Measurements from ENCODE around the gene RCN1. TPM values are rescaled to one million over a fixed set of nuclear protein-coding genes. Genes with fewer than 3 reads are reported as not detected.

RCN1 gene
- polyA plus RNA-seq, 2 of the 4 experiments (the other 2 are of a cell fraction) = 191 to 234 TPM

GRCh38 chr11:32053151-32053888 is 37.6 kb upstream of the RCN1 start:
- Histone ChIP-seq H3K27ac (no peak overlapping the region), H3K9me3 (no peaks in the 10 kb centered on the region), H3K4me3 (no peak overlapping the region), H3K4me1 (no peaks in the 10 kb centered on the region), H3K4me2 (no peak overlapping the region)
- ChIA-PET CTCF (interaction anchor here (0.6 to 16.6 kb wide), 21 partner anchors 8 to 944 kb away, joined by 3 to 416 read pairs (median 4); no protein-coding TSS in a partner anchor), POLR2A (no interaction called here)
- no peak for FAIRE-seq
- no peak for ATAC-seq
- 26% methylated on average over 7 of the region's 7 CpGs for WGBS (ENCODE audit: missing lambda C conversion rate)
- no peak for DNase-seq (ENCODE audit: low read depth in 1 of 2, low spot score in 1 of 2)
- TF ChIP-seq ELK1 (IDR thresholded peaks at IDR 0.05; ENCODE audit: low read depth, low read length) (no peak), ZNF302 (CRISPR knock-in tag; IDR thresholded peaks at IDR 0.05) (no peak), PBX3 (IDR thresholded peaks at IDR 0.05) (no peak), HMGXB4 (CRISPR knock-in tag; IDR thresholded peaks at IDR 0.05; ENCODE audit: borderline replicate concordance) (no peak), RFX5 (IDR thresholded peaks at IDR 0.05) (no peak), FOSL2 (IDR thresholded peaks at IDR 0.05) (no peak), FOSL2 (CRISPR knock-in tag; IDR thresholded peaks at IDR 0.05) (no peak), JUNB (IDR thresholded peaks at IDR 0.05) (no peak)

GRCh38 chr11:32055861-32056260 is 35.0 kb upstream of the RCN1 start:
- H3K4me2 ChIP-seq = no peak overlapping the region
- ATAC-seq (no peak), DNase-seq (ENCODE audit: low read depth in 1 of 2, low spot score in 1 of 2) (no peak), FAIRE-seq (no peak)
- POLR2A ChIA-PET = no interaction called here
- TF ChIP-seq CTCF (IDR thresholded peaks at IDR 0.05) (no peak), EHF (CRISPR knock-in tag; IDR thresholded peaks at IDR 0.05) (no peak), KDM5A (IDR thresholded peaks at IDR 0.05) (no peak), CBX8 (IDR thresholded peaks at IDR 0.05) (no peak), GATA3 (IDR thresholded peaks at IDR 0.05; ENCODE audit: borderline replicate concordance) (no peak), PHF8 (IDR thresholded peaks at IDR 0.05; ENCODE audit: borderline replicate concordance, low read depth) (no peak), MAZ (IDR thresholded peaks at IDR 0.05; ENCODE audit: borderline replicate concordance, low read depth, low read length) (no peak), HDAC2 (IDR thresholded peaks at IDR 0.05) (no peak), E2F6 (IDR thresholded peaks at IDR 0.05; ENCODE audit: borderline replicate concordance, low read depth) (no peak), PBX3 (IDR thresholded peaks at IDR 0.05) (no peak), KDM1A (IDR thresholded peaks at IDR 0.05; ENCODE audit: low read depth) (no peak), ZSCAN20 (CRISPR knock-in tag; IDR thresholded peaks at IDR 0.05) (no peak), CBX2 (IDR thresholded peaks at IDR 0.05; ENCODE audit: borderline replicate concordance, low read depth) (no peak), RFX5 (IDR thresholded peaks at IDR 0.05) (no peak), NFE2L2 (conservative IDR thresholded peaks at IDR 0.05; ENCODE audit: low read length) (no peak), ZC3H11A (IDR thresholded peaks at IDR 0.05) (no peak), SMC3 (IDR thresholded peaks at IDR 0.05) (no peak), RARB (CRISPR knock-in tag; IDR thresholded peaks at IDR 0.05) (no peak), FOXS1 (CRISPR knock-in tag; IDR thresholded peaks at IDR 0.05) (no peak), MAX (IDR thresholded peaks at IDR 0.05) (no peak)
- no peak overlapping the region for H3K4me3 ChIP-seq
- WGBS (ENCODE audit: missing lambda C conversion rate) = 45% methylated on average over 2 of the region's 2 CpGs
- no peaks in the 10 kb centered on the region for H3K4me1 ChIP-seq
- no peak overlapping the region for H3K27ac ChIP-seq
- CTCF ChIA-PET = interaction anchor here (0.8 to 16.6 kb wide), 4 partner anchors 9 to 110 kb away, joined by 3 to 416 read pairs (median 16); no protein-coding TSS in a partner anchor
- H3K9me3 ChIP-seq = no peaks in the 10 kb centered on the region

Measured in A549 (cell line).